IMR-90 (cell line): Measurements from ENCODE around the gene MSH2. TPM values are rescaled to one million over a fixed set of nuclear protein-coding genes. Genes with fewer than 3 reads are reported as not detected.

Source experiments
- ATAC-seq: fragments of 200-7000 bp; cut with Tn5 transposase; 2 replicates; pipeline ENCODE4 v1.9.1; 2020; ENCODE audit warnings: low read depth, mild to moderate bottlenecking, moderate library complexity
- BruUV-seq: library from RNA; stranded (reverse); fragments of 400-500 nt; replicated peaks from 2 replicates; lab custom pipeline; 2021; lab: Mats Ljungman, UMichigan
- CTCF ChIA-PET: fragments of 300-600 bp; formaldehyde crosslinking; extraction: SDS; loops from one replicate; lab custom pipeline; 2021; ENCODE audit warnings: antibody characterized with exemption; lab: Yijun Ruan, JAX
- POLR2A ChIA-PET: fragments of 300-600 bp; sonication (Branson Sonifier 250); formaldehyde crosslinking; loops from one replicate; lab custom pipeline; 2022; ENCODE audit warnings: antibody characterized with exemption; ENCODE audit not compliant: unreplicated experiment; lab: Charles Lee
- DNase-seq: peaks from one replicate; pipeline ENCODE4 v3.0.0; 2013
- H2AFZ ChIP-seq: replicated peaks from 2 replicates; pipeline ENCODE3; 2013; ENCODE audit warnings: low read length, mild to moderate bottlenecking; ENCODE audit not compliant: poor library complexity
- H2AK5ac ChIP-seq: 2 replicates; pipeline ENCODE4 v1.6.1; 2013; ENCODE audit warnings: low read depth, low read length, inconsistent platforms
- H2AK9ac ChIP-seq: replicated peaks from 2 replicates; pipeline ENCODE3; 2013; ENCODE audit warnings: mild to moderate bottlenecking, low read depth, low read length, moderate library complexity; ENCODE audit not compliant: poor library complexity
- H2BK120ac ChIP-seq: 2 replicates; pipeline ENCODE4 v1.6.1; 2013; ENCODE audit warnings: low read depth, low read length, inconsistent platforms
- H2BK15ac ChIP-seq: 3 replicates; pipeline ENCODE4 v1.6.1; 2013; ENCODE audit warnings: low read depth, low read length, inconsistent platforms
- H2BK20ac ChIP-seq: 2 replicates; pipeline ENCODE4 v1.6.1; 2013; ENCODE audit warnings: low read depth, mild to moderate bottlenecking, inconsistent platforms, low read length, moderate library complexity
- H2BK5ac ChIP-seq: 2 replicates; pipeline ENCODE4 v1.6.1; 2013; ENCODE audit warnings: mild to moderate bottlenecking, low read depth, low read length, inconsistent platforms; ENCODE audit not compliant: poor library complexity, severe bottlenecking
- H3K14ac ChIP-seq: replicated peaks from 2 replicates; pipeline ENCODE4 v1.6.1; 2013; ENCODE audit warnings: low read depth, low read length, inconsistent platforms
- H3K18ac ChIP-seq: 2 replicates; pipeline ENCODE4 v1.6.1; 2013; ENCODE audit warnings: low read depth, low read length, control low read depth
- H3K23ac ChIP-seq: 2 replicates; pipeline ENCODE4 v1.6.1; 2013; ENCODE audit warnings: low read depth, low read length, inconsistent platforms
- H3K27ac ChIP-seq: 2 replicates; pipeline ENCODE4 v1.5.1; 2013; ENCODE audit warnings: mild to moderate bottlenecking, control low read depth, low read length; ENCODE audit not compliant: insufficient read depth
- H3K27me3 ChIP-seq: 2 replicates; pipeline ENCODE4 v1.6.1; 2013; ENCODE audit warnings: low read length; ENCODE audit not compliant: control insufficient read depth, insufficient read depth
- H3K36me3 ChIP-seq: 2 replicates; pipeline ENCODE4 v1.6.1; 2013; ENCODE audit warnings: low read length, mixed read lengths; ENCODE audit not compliant: control insufficient read depth, insufficient read depth
- H3K4ac ChIP-seq: 2 replicates; pipeline ENCODE4 v1.6.1; 2013; ENCODE audit warnings: low read depth, low read length, inconsistent platforms
- H3K4me1 ChIP-seq: 2 replicates; pipeline ENCODE4 v1.6.1; 2013; ENCODE audit warnings: low read length, mixed read lengths; ENCODE audit not compliant: control insufficient read depth, insufficient read depth
- H3K4me2 ChIP-seq: 2 replicates; pipeline ENCODE4 v1.6.1; 2013; ENCODE audit warnings: low read depth, mild to moderate bottlenecking, control low read depth, low read length, moderate library complexity
- H3K4me3 ChIP-seq: 2 replicates; pipeline ENCODE4 v1.5.1; 2013; ENCODE audit warnings: low read depth, mild to moderate bottlenecking, control low read depth, low read length, moderate library complexity; ENCODE audit not compliant: insufficient read depth
- H3K56ac ChIP-seq: 2 replicates; pipeline ENCODE4 v1.6.1; 2013; ENCODE audit warnings: low read length, inconsistent platforms; ENCODE audit not compliant: insufficient read depth; ENCODE audit errors: extremely low read depth
- H3K79me1 ChIP-seq, 2 experiments: 2 replicates each; pipeline ENCODE4 v1.6.1; 2013; ENCODE audit warnings: low read length in 2 of 2, inconsistent platforms in 1 of 2, low read depth in 1 of 2
- H3K9ac ChIP-seq: 2 replicates; pipeline ENCODE4 v1.6.1; 2013; ENCODE audit warnings: low read depth, low read length, control low read depth
- H3K9me1 ChIP-seq: 2 replicates; pipeline ENCODE4 v1.6.1; 2013; ENCODE audit warnings: low read length, inconsistent platforms; ENCODE audit not compliant: insufficient read depth
- H3K9me3 ChIP-seq: 2 replicates; pipeline ENCODE4 v1.6.1; 2013; ENCODE audit warnings: low read length; ENCODE audit not compliant: control insufficient read depth, insufficient read depth
- H4K20me1 ChIP-seq: 2 replicates; pipeline ENCODE4 v1.6.1; 2013; ENCODE audit warnings: low read length, inconsistent platforms; ENCODE audit not compliant: insufficient read depth
- H4K5ac ChIP-seq: 2 replicates; pipeline ENCODE4 v1.6.1; 2013; ENCODE audit warnings: mild to moderate bottlenecking, low read depth, low read length, control low read depth
- H4K8ac ChIP-seq, 2 experiments: 2 replicates each; pipeline ENCODE4 v1.6.1; 2013; ENCODE audit warnings: low read depth in 2 of 2, low read length in 2 of 2, control low read depth in 1 of 2, inconsistent platforms in 1 of 2
- H4K91ac ChIP-seq: 2 replicates; pipeline ENCODE4 v1.6.1; 2013; ENCODE audit warnings: low read depth, low read length, inconsistent platforms; ENCODE audit not compliant: insufficient read depth
- BHLHE40 ChIP-seq: fragments of 150-350 bp; IDR thresholded peaks from 2 replicates; pipeline ENCODE4 v1.6.1; 2016; ENCODE audit warnings: mild to moderate bottlenecking, low read depth, low read length
- CEBPB ChIP-seq: IDR thresholded peaks from 2 replicates; pipeline ENCODE4 v1.6.1; 2012; ENCODE audit warnings: low read depth, low read length, improper control_type of control experiment
- CHD1 ChIP-seq: IDR thresholded peaks from 2 replicates; pipeline ENCODE4 v1.6.1; 2012; ENCODE audit warnings: low read depth, low read length, improper control_type of control experiment
- FOS ChIP-seq: fragments of 150-350 bp; IDR thresholded peaks from 2 replicates; pipeline ENCODE4 v1.6.1; 2016; ENCODE audit warnings: low read depth, low read length
- MAFK ChIP-seq: IDR thresholded peaks from 2 replicates; pipeline ENCODE4 v1.6.1; 2012; ENCODE audit warnings: low read depth, low read length, improper control_type of control experiment
- MAZ ChIP-seq: IDR thresholded peaks from 2 replicates; pipeline ENCODE4 v1.6.1; 2012; ENCODE audit warnings: low read depth, mild to moderate bottlenecking, low read length, improper control_type of control experiment, moderate library complexity, borderline replicate concordance
- MXI1 ChIP-seq: IDR thresholded peaks from 2 replicates; pipeline ENCODE4 v1.6.1; 2012; ENCODE audit warnings: low read depth, mild to moderate bottlenecking, low read length, moderate library complexity, borderline replicate concordance
- NFE2L2 ChIP-seq: fragments of 150-350 bp; IDR thresholded peaks from 2 replicates; pipeline ENCODE4 v1.6.1; 2016; ENCODE audit warnings: low read depth, mild to moderate bottlenecking, low read length
- POLR2A ChIP-seq: IDR thresholded peaks from 2 replicates; pipeline ENCODE4 v1.6.1; 2012; ENCODE audit warnings: mild to moderate bottlenecking, low read depth, low read length
- RAD21 ChIP-seq: IDR thresholded peaks from 2 replicates; pipeline ENCODE4 v1.6.1; 2012; ENCODE audit warnings: low read length, improper control_type of control experiment
- RCOR1 ChIP-seq: IDR thresholded peaks from 2 replicates; pipeline ENCODE4 v1.6.1; 2012; ENCODE audit warnings: mild to moderate bottlenecking, low read length, improper control_type of control experiment; ENCODE audit not compliant: insufficient replicate concordance
- RFX5 ChIP-seq: IDR thresholded peaks from 2 replicates; pipeline ENCODE4 v1.8.0; 2012; ENCODE audit warnings: low read depth, mild to moderate bottlenecking, low read length, moderate library complexity
- SMC3 ChIP-seq: fragments of 150-350 bp; IDR thresholded peaks from 2 replicates; pipeline ENCODE4 v1.6.1; 2016; ENCODE audit warnings: low read depth, mild to moderate bottlenecking, antibody characterized with exemption, low read length, moderate library complexity
- WGBS, 2 experiments: methylation state at CpG; one replicate each; pipeline versions ENCODE4 v1.1.5 to v1.1.7; 2013; ENCODE audit warnings: missing lambda C conversion rate in 2 of 2; ENCODE audit not compliant: insufficient read length in 1 of 2; ENCODE audit errors: extremely low coverage in 2 of 2; 5-methylcytosine and 5-hydroxymethylcytosine counted together
- dilution Hi-C: fragments of 300-500 bp; cut with HindIII; formaldehyde crosslinking; loops from one replicate; pipeline ENCODE4 v1.14.3; 2018; ENCODE audit warnings: low sequenced_read_pairs; ENCODE audit not compliant: unreplicated experiment
- in situ Hi-C: fragments of 300-500 bp; cut with MboI; formaldehyde crosslinking; loops from 3 replicates; pipeline ENCODE4 v1.14.3; 2019; ENCODE audit warnings: low sequenced_read_pairs, inconsistent platforms, mixed read lengths
- intact Hi-C: fragments of 100-400 bp; cut with micrococcal nuclease; formaldehyde crosslinking; loops from 2 replicates; pipeline ENCODE4 v1.10.0; 2022
- polyA plus RNA-seq, 3 experiments: library from polyadenylated mRNA; depleted of rRNA; stranded (reverse); fragments of >200 nt; gene quantifications; 2 replicates each; pipeline ENCODE4 v1.2.3, GENCODE V29; 2012; ENCODE audit warnings: low replicate concordance in 1 of 3
- total RNA-seq: library from RNA; depleted of rRNA; stranded (reverse); fragments of >200 nt; gene quantifications from 2 replicates; pipeline ENCODE4 v1.2.3, GENCODE V29; 2012
- TF ChIP-seq, protein P1 (sequence below): conservative IDR thresholded peaks from 2 replicates; pipeline ENCODE4 v1.5.1; 2012; ENCODE audit warnings: mild to moderate bottlenecking, low read depth, low read length, improper control_type of control experiment
- TF ChIP-seq, protein P2 (sequence below): fragments of 150-350 bp; IDR thresholded peaks from 2 replicates; pipeline ENCODE4 v1.6.1; 2017; ENCODE audit warnings: mild to moderate bottlenecking, antibody characterized with exemption, low read length, low read depth

Gene MSH2
- total and polyA plus RNA-seq, 2 of the 4 experiments (the other 2 are of a cell fraction), result 13.8 to 22.6 TPM

DNA sequence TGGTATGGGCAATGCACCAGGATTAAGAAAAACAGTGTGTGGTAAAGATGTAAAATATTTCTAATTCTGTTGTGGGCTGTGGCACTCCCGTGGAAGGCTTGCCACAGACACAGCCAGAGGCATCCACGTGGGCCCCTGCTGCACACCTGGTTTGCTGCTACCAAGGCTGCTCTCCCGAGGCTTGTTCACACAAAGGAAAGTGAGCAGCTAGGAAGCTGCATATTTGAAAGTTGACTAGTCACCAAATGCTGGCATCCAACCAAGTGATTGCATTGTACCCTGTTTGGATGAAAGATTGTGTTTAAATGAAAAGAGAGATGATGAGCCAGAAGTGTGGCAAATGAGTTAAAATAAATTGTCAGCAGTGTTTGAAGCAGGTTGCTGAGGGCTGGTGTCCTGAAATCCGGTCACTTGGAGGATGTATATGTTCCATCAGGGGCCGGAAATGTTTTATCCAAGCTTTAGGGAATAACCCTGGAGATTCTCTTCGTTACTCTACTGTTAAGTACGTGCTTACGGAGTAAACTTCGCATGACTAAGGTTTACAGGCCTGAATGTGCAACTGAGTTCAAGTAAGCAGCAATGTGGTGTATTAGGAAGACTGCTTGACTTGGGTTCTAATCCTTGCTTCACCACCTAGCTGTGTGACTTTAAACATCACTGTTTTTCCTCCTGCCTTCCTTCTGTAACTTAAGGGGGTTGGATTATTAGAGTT, 86.1 kb downstream of the MSH2 start:
- Histone ChIP-seq H4K20me1 (no peaks in the 10 kb centered on the region), H2BK120ac (peak overlapping the region; percentile 28; the same call in 1 of the 2 replicates), H3K14ac (no peak overlapping the region), H2BK20ac (peak overlapping the region; percentile 62; the same call in 1 of the 2 replicates), H3K4me2 (peak overlapping the region; percentile 46; the same call in 1 of the 2 replicates), H3K56ac (peak overlapping the region; percentile 10; the same call in 1 of the 2 replicates), H3K18ac (peak overlapping the region; percentile 78; the same call in 1 of the 2 replicates), H2BK15ac (no peak overlapping the region), H2BK5ac (peak overlapping the region; percentile 90), H3K4ac (peak overlapping the region; percentile 52), H3K9ac (no peak overlapping the region), H3K23ac (no peak overlapping the region), H3K4me1 (peaks cover 14% of the 10 kb centered on the region), H3K36me3 (no peaks in the 10 kb centered on the region), H2AK5ac (no peak overlapping the region; the same call in 1 of the 2 replicates), H4K8ac (no peak overlapping the region; a peak in 1 of 4 replicates), H2AFZ (no peak overlapping the region), H3K9me1 (peaks cover 4% of the 10 kb centered on the region), H3K27me3 (no peaks in the 10 kb centered on the region), H4K5ac (peak overlapping the region; percentile 15; the same call in 1 of the 2 replicates), H4K91ac (no peak overlapping the region), H3K79me1 (no peaks in the 10 kb centered on the region), H3K4me3 (no peak overlapping the region), H3K9me3 (no peaks in the 10 kb centered on the region), H3K27ac (no peak overlapping the region), H2AK9ac (no peak overlapping the region)
- DNase-seq, result peak; percentile 92
- no TSS peak for BruUV-seq
- dilution Hi-C loops, result no loop called here
- in situ Hi-C loops, result no loop called here
- ChIA-PET CTCF (interaction anchor here (0.9 to 2.0 kb wide), 2 partner anchors 23 to 51 kb away, joined by 3 to 4 read pairs; no protein-coding TSS in a partner anchor), POLR2A (no interaction called here)
- WGBS, 2 experiments, result 58% methylated on average over 6 of the region's 9 CpGs; no CpG with 5 or more reads in 1 of the 2 experiments
- peak; percentile 60 for ATAC-seq
- intact Hi-C loops, result no loop called here
- TF ChIP-seq RCOR1 (no peak), MAFK (no peak), POLR2A (no peak), CEBPB (peak; percentile 87), SMC3 (no peak), MAZ (no peak), MXI1 (0 out of 2 replicates have a peak, but pooled peaks have one; percentile 18), NFE2L2 (no peak; the same call in 1 of the 2 replicates), BHLHE40 (no peak), CHD1 (no peak), FOS (no peak), RAD21 (no peak), RFX5 (no peak)
- TF ChIP-seq, protein P1, sequence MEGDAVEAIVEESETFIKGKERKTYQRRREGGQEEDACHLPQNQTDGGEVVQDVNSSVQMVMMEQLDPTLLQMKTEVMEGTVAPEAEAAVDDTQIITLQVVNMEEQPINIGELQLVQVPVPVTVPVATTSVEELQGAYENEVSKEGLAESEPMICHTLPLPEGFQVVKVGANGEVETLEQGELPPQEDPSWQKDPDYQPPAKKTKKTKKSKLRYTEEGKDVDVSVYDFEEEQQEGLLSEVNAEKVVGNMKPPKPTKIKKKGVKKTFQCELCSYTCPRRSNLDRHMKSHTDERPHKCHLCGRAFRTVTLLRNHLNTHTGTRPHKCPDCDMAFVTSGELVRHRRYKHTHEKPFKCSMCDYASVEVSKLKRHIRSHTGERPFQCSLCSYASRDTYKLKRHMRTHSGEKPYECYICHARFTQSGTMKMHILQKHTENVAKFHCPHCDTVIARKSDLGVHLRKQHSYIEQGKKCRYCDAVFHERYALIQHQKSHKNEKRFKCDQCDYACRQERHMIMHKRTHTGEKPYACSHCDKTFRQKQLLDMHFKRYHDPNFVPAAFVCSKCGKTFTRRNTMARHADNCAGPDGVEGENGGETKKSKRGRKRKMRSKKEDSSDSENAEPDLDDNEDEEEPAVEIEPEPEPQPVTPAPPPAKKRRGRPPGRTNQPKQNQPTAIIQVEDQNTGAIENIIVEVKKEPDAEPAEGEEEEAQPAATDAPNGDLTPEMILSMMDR, result no peak
- TF ChIP-seq, protein P2, sequence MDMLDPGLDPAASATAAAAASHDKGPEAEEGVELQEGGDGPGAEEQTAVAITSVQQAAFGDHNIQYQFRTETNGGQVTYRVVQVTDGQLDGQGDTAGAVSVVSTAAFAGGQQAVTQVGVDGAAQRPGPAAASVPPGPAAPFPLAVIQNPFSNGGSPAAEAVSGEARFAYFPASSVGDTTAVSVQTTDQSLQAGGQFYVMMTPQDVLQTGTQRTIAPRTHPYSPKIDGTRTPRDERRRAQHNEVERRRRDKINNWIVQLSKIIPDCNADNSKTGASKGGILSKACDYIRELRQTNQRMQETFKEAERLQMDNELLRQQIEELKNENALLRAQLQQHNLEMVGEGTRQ, result peak; percentile 45; the same call in 1 of the 2 replicates
